ENCODE data around the gene AVP. TPM values are rescaled to one million over a fixed set of nuclear protein-coding genes. Genes with fewer than 3 reads are reported as not detected.

Gene AVP
- total and polyA plus RNA-seq, 2 of the 13 experiments (the other 11 are each of a cell fraction or from before 2014, with no cell fraction given): 0.12 TPM; not detected in 1

DNA sequence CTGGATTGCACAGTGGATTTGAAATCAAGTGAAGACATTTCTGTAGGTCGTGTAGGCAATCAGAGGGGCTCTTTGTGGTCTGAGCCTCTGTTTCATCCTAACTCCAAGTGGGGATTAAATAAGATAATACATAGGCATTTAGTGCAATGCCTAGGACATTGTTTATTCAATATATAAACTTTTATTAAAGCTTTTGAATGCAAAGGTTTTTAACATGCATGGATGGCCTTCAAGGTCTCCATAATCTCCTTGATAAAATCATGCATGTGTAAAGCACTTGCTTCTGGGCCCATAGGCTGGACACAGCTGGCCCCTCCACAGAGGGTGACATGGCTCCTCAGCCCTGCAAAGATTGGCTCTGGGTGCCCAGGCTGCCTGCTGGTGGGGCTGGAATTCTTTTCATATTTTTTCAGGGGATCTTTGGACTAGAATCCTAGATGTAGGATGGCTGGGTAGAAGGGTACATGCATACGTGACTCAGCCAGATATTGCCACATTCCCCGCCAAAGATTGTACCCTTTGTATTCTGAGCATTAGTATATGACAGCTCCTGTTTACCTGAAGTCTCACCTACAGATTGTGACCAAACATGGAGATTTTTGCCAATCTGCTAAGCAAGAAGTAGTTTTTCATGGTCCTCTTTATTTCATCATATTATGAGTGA is 19.0 kb upstream of the AVP start (continued):
- TF ChIP-seq ZC3H4 (CRISPR knock-in tag; IDR thresholded peaks at IDR 0.05; ENCODE audit: borderline replicate concordance) (no peak), MAFF (IDR thresholded peaks at IDR 0.05; ENCODE audit: low read depth, low read length) (peak; percentile 56), ZNF792 (CRISPR knock-in tag; IDR thresholded peaks at IDR 0.05) (no peak; the same call in 1 of the 2 replicates), ZNF574 (CRISPR knock-in tag; IDR thresholded peaks at IDR 0.05) (no peak; the same call in 1 of the 2 replicates), SKI (IDR thresholded peaks at IDR 0.05; ENCODE audit: partially characterized antibody) (peak; percentile 86), ZNF614 (CRISPR knock-in tag; IDR thresholded peaks at IDR 0.05; ENCODE audit: borderline replicate concordance) (peak; percentile 95), ZNF83 (CRISPR knock-in tag; IDR thresholded peaks at IDR 0.05; ENCODE audit: borderline replicate concordance) (no peak), ZNF780A (CRISPR knock-in tag; IDR thresholded peaks at IDR 0.05) (no peak), ZBTB7B (CRISPR knock-in tag; IDR thresholded peaks at IDR 0.05) (peak; percentile 88), ZNF879 (CRISPR knock-in tag; IDR thresholded peaks at IDR 0.05) (no peak), ZNF670 (CRISPR knock-in tag; IDR thresholded peaks at IDR 0.05; ENCODE audit: borderline replicate concordance) (peak; percentile 32; the same call in 1 of the 2 replicates), REL (CRISPR knock-in tag; conservative IDR thresholded peaks at IDR 0.05) (no peak), FLYWCH1 (CRISPR knock-in tag; IDR thresholded peaks at IDR 0.05) (no peak), PAXIP1 (CRISPR knock-in tag; conservative IDR thresholded peaks at IDR 0.05) (peak; percentile 97), FOXJ3 (CRISPR knock-in tag; IDR thresholded peaks at IDR 0.05; ENCODE audit: borderline replicate concordance) (peak; percentile 86), RNF2 (conservative IDR thresholded peaks at IDR 0.05; ENCODE audit: low read depth) (no peak), ZNF468 (CRISPR knock-in tag; IDR thresholded peaks at IDR 0.05) (no peak), KDM5A (IDR thresholded peaks at IDR 0.05; ENCODE audit: borderline replicate concordance, low read length) (no peak; the same call in 1 of the 2 replicates), ZNF891 (CRISPR knock-in tag; IDR thresholded peaks at IDR 0.05) (no peak), NFE2 (CRISPR knock-in tag; IDR thresholded peaks at IDR 0.05) (peak; percentile 80), ZKSCAN5 (CRISPR knock-in tag; IDR thresholded peaks at IDR 0.05) (no peak), ZBTB8A (CRISPR knock-in tag; IDR thresholded peaks at IDR 0.05; ENCODE audit: borderline replicate concordance, low read depth) (no peak)
- TF ChIP-seq, protein P1, sequence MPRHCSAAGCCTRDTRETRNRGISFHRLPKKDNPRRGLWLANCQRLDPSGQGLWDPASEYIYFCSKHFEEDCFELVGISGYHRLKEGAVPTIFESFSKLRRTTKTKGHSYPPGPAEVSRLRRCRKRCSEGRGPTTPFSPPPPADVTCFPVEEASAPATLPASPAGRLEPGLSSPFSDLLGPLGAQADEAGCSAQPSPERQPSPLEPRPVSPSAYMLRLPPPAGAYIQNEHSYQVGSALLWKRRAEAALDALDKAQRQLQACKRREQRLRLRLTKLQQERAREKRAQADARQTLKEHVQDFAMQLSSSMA (CRISPR knock-in tag; IDR thresholded peaks at IDR 0.05): 0 out of 2 replicates have a peak, but pooled peaks have one; percentile 5

All from HepG2 (cell line).